H1 (cell line): Measurements from ENCODE around the gene RIC8A. TPM values are rescaled to one million over a fixed set of nuclear protein-coding genes. Genes with fewer than 3 reads are reported as not detected.

ENCODE experiments used
- polyA plus RNA-seq, 7 experiments: library from polyadenylated mRNA; depleted of rRNA in 3 of 7; stranded (reverse) in 5 of 7; unstranded in 2 of 7; fragments of >200 nt in 5 of 7; fragments of 200-250 nt in 2 of 7; gene quantifications; 1 replicate in 5 of 7; 2 replicates in 1 of 7; 4 replicates in 1 of 7; pipeline versions ENCODE4 v1.2.1 to v1.2.3, GENCODE V29; 2011 to 2013; ENCODE audit warnings: missing spikeins in 2 of 7, mixed read lengths in 2 of 7
- total RNA-seq: library from RNA; stranded (reverse); fragmentation: NEBNext Ultra II Directional; extraction: Animal tissue kit (Norgen Biotek cat#: 25700); gene quantifications from 2 replicates; pipeline ENCODE4 v1.2.1, GENCODE V29; 2021

RIC8A gene
- total and polyA plus RNA-seq, 2 of the 8 experiments (the other 6 are each of a cell fraction or from before 2014, with no cell fraction given) = 67.0 to 105 TPM

Other genes with a start within 250 kb of the RIC8A start
- gene SCGB1C1, start 14.6 kb upstream of the RIC8A start, total RNA-seq = not detected in 2 replicates
- not detected in 2 replicates for gene SCGB1C1, start 14.6 kb upstream of the RIC8A start, polyA plus RNA-seq (2011; rRNA removed)
- gene BET1L, start 309 bp upstream of the RIC8A start, total RNA-seq = 37.9 and 40.2 TPM in 2 replicates
- gene BET1L, start 309 bp upstream of the RIC8A start, polyA plus RNA-seq (2011; rRNA removed) = 61.9 and 71.1 TPM in 2 replicates
- 14.3 and 14.6 TPM in 2 replicates for gene SIRT3, start 28.6 kb downstream of the RIC8A start, total RNA-seq
- 21.6 and 25.5 TPM in 2 replicates for gene SIRT3, start 28.6 kb downstream of the RIC8A start, polyA plus RNA-seq (2011; rRNA removed)
- gene PSMD13, start 29.3 kb downstream of the RIC8A start, total RNA-seq = 136 and 141 TPM in 2 replicates
- gene PSMD13, start 29.3 kb downstream of the RIC8A start, polyA plus RNA-seq (2011; rRNA removed) = 121 and 130 TPM in 2 replicates
- gene NLRP6, start 70.7 kb downstream of the RIC8A start, total RNA-seq = not detected in 2 replicates
- gene NLRP6, start 70.7 kb downstream of the RIC8A start, polyA plus RNA-seq (2011; rRNA removed) = 0.06 TPM in 1 of 2 replicates, not detected in the other
- gene PGGHG, start 81.4 kb downstream of the RIC8A start, total RNA-seq = 52.9 and 60.7 TPM in 2 replicates
- 34.8 and 61.4 TPM in 2 replicates for gene PGGHG, start 81.4 kb downstream of the RIC8A start, polyA plus RNA-seq (2011; rRNA removed)
- not detected in 2 replicates for gene IFITM5, start 91.8 kb downstream of the RIC8A start, total RNA-seq
- 0.50 TPM in 1 of 2 replicates, not detected in the other for gene IFITM5, start 91.8 kb downstream of the RIC8A start, polyA plus RNA-seq (2011; rRNA removed)
- 363 and 399 TPM in 2 replicates for gene IFITM2, start 100.1 kb downstream of the RIC8A start, total RNA-seq
- 764 and 902 TPM in 2 replicates for gene IFITM2, start 100.1 kb downstream of the RIC8A start, polyA plus RNA-seq (2011; rRNA removed)
- gene IFITM1, start 106.3 kb downstream of the RIC8A start, total RNA-seq = 394 and 417 TPM in 2 replicates
- 1,464 and 1,887 TPM in 2 replicates for gene IFITM1, start 106.3 kb downstream of the RIC8A start, polyA plus RNA-seq (2011; rRNA removed)
- 230 and 238 TPM in 2 replicates for gene IFITM3, start 113.2 kb downstream of the RIC8A start, total RNA-seq
- gene IFITM3, start 113.2 kb downstream of the RIC8A start, polyA plus RNA-seq (2011; rRNA removed) = 666 and 779 TPM in 2 replicates
- gene B4GALNT4, start 161.8 kb downstream of the RIC8A start, total RNA-seq = 76.3 and 89.0 TPM in 2 replicates
- 40.9 and 69.4 TPM in 2 replicates for gene B4GALNT4, start 161.8 kb downstream of the RIC8A start, polyA plus RNA-seq (2011; rRNA removed)
- 28.5 and 28.7 TPM in 2 replicates for gene PKP3, start 186.5 kb downstream of the RIC8A start, total RNA-seq
- 16.7 and 28.0 TPM in 2 replicates for gene PKP3, start 186.5 kb downstream of the RIC8A start, polyA plus RNA-seq (2011; rRNA removed)
- gene SIGIRR, start 207.3 kb downstream of the RIC8A start, total RNA-seq = 66.3 and 68.9 TPM in 2 replicates
- gene SIGIRR, start 207.3 kb downstream of the RIC8A start, polyA plus RNA-seq (2011; rRNA removed) = 55.2 and 94.2 TPM in 2 replicates
- gene ANO9, start 234.3 kb downstream of the RIC8A start, total RNA-seq = 18.0 and 20.0 TPM in 2 replicates
- 20.7 and 24.6 TPM in 2 replicates for gene ANO9, start 234.3 kb downstream of the RIC8A start, polyA plus RNA-seq (2011; rRNA removed)
- 48.7 and 52.4 TPM in 2 replicates for gene PTDSS2, start 242.6 kb downstream of the RIC8A start, total RNA-seq
- gene PTDSS2, start 242.6 kb downstream of the RIC8A start, polyA plus RNA-seq (2011; rRNA removed) = 68.2 and 108 TPM in 2 replicates